Osteoblast (primary cell): ENCODE measurements around the gene MTR. TPM values are rescaled to one million over a fixed set of nuclear protein-coding genes. Genes with fewer than 3 reads are reported as not detected.

Experiments used
- DNase-seq: peaks from one replicate; pipeline ENCODE4 v3.0.0; 2011; ENCODE audit warnings: low spot score, mixed read lengths; ENCODE audit not compliant: insufficient read length; ENCODE audit errors: missing footprints
- H2AFZ ChIP-seq: 2 replicates; pipeline ENCODE4 v1.6.0; 2011; ENCODE audit warnings: mild to moderate bottlenecking, low read length
- H3K27ac ChIP-seq: 2 replicates; pipeline ENCODE4 v1.5.1; 2011; ENCODE audit warnings: mild to moderate bottlenecking, low read depth, low read length, moderate library complexity
- H3K27me3 ChIP-seq: 2 replicates; pipeline ENCODE4 v1.6.0; 2012; ENCODE audit warnings: mild to moderate bottlenecking, control low read depth, inconsistent platforms, low read length, moderate library complexity; ENCODE audit not compliant: insufficient read depth
- H3K36me3 ChIP-seq: 2 replicates; pipeline ENCODE4 v1.5.1; 2011; ENCODE audit warnings: mild to moderate bottlenecking, low read length, control low read depth, moderate library complexity; ENCODE audit not compliant: insufficient read depth
- H3K4me1 ChIP-seq: 2 replicates; pipeline ENCODE4 v1.5.1; 2011; ENCODE audit warnings: mild to moderate bottlenecking, low read length, control low read depth, moderate library complexity; ENCODE audit not compliant: insufficient read depth
- H3K4me2 ChIP-seq: 2 replicates; pipeline ENCODE4 v1.6.0; 2011; ENCODE audit warnings: mild to moderate bottlenecking, low read length; ENCODE audit not compliant: insufficient read depth
- H3K4me3 ChIP-seq: fragments of 200-600 bp; sonication (generic); 3 replicates; pipeline ENCODE4 v1.5.1; 2012; ENCODE audit warnings: mild to moderate bottlenecking, low read length, inconsistent platforms; ENCODE audit not compliant: insufficient read depth
- H3K79me2 ChIP-seq: 2 replicates; pipeline ENCODE4 v1.6.0; 2012; ENCODE audit warnings: mild to moderate bottlenecking, low read length, control low read depth, inconsistent platforms; ENCODE audit not compliant: insufficient read depth
- H3K9me3 ChIP-seq: 2 replicates; pipeline ENCODE4 v1.5.1; 2011; ENCODE audit warnings: low read depth, low read length, control low read depth
- H4K20me1 ChIP-seq: 2 replicates; pipeline ENCODE4 v1.6.0; 2012; ENCODE audit warnings: mild to moderate bottlenecking, low read length, control low read depth; ENCODE audit not compliant: insufficient read depth
- total RNA-seq: library from RNA; depleted of rRNA; stranded (reverse); fragments of >200 nt; gene quantifications from 2 replicates; pipeline ENCODE4 v1.2.3, GENCODE V29; 2012
- TF ChIP-seq, protein P1 (sequence below): IDR thresholded peaks from 2 replicates; pipeline ENCODE4 v1.5.1; 2011; ENCODE audit warnings: mild to moderate bottlenecking, low read depth, low read length, moderate library complexity; ENCODE audit errors: extremely low read depth

The MTR gene
- total RNA-seq, 1 donor = 30.0 TPM

DNA sequence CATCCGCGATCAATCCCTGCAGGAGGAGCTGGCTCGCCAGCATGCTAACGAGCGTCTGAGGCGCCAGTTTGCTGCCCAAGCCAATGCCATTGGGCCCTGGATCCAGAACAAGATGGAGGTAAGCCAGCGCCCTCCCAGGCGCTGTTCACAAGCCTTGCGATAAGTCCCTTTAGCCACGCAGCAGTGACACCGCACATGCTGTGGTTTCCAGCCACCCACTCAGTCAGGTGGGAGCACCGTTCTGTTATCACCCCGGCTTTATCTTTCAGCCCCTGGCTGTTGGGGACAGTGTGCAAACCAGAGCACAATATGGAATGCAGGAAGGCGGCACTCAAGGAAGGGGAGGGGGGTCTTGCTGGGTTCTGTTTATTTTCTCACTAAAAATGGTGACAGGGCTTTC is 41.1 kb upstream of the MTR start:
- Histone ChIP-seq H3K4me3 (no peak overlapping the region), H3K27ac (no peak overlapping the region), H3K79me2 (no peaks in the 10 kb centered on the region), H4K20me1 (no peaks in the 10 kb centered on the region), H3K4me1 (no peaks in the 10 kb centered on the region), H2AFZ (no peak overlapping the region), H3K36me3 (no peaks in the 10 kb centered on the region), H3K4me2 (no peak overlapping the region), H3K9me3 (no peaks in the 10 kb centered on the region), H3K27me3 (no peaks in the 10 kb centered on the region)
- DNase-seq = no peak
- TF ChIP-seq, protein P1, sequence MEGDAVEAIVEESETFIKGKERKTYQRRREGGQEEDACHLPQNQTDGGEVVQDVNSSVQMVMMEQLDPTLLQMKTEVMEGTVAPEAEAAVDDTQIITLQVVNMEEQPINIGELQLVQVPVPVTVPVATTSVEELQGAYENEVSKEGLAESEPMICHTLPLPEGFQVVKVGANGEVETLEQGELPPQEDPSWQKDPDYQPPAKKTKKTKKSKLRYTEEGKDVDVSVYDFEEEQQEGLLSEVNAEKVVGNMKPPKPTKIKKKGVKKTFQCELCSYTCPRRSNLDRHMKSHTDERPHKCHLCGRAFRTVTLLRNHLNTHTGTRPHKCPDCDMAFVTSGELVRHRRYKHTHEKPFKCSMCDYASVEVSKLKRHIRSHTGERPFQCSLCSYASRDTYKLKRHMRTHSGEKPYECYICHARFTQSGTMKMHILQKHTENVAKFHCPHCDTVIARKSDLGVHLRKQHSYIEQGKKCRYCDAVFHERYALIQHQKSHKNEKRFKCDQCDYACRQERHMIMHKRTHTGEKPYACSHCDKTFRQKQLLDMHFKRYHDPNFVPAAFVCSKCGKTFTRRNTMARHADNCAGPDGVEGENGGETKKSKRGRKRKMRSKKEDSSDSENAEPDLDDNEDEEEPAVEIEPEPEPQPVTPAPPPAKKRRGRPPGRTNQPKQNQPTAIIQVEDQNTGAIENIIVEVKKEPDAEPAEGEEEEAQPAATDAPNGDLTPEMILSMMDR = no peak

DNA sequence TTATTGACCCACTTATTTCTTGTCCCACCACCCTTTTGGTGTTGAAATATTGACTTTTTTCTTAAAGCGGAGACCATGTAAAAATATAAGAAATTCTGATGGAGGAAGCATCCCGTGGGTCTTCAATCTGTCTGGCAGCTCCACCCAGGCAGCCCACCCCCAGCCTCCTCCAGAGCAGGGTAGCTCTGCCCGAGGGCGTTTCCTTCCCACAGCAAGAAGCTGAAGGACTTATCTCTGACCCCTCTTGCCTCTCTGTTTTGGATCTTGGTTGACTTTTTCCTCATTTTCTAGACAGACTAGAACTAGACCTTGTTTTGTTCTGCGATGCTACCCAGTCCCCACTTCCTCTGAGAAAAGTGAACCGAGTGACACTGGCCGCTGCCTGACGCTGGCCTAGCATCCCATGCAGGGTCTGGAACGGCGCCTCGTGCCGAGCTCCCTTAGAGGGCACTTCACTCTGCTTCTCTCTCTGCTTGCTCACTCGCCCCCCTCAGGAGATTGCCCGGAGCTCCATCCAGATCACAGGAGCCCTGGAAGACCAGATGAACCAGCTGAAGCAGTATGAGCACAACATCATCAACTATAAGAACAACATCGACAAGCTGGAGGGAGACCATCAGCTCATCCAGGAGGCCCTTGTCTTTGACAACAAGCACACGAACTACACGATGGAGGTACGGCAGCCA is 40.4 kb upstream of the MTR start:
- H3K4me2 ChIP-seq = no peak overlapping the region
- no peak for DNase-seq
- no peak overlapping the region for H3K27ac ChIP-seq
- no peaks in the 10 kb centered on the region for H3K79me2 ChIP-seq
- H4K20me1 ChIP-seq = no peaks in the 10 kb centered on the region
- no peaks in the 10 kb centered on the region for H3K9me3 ChIP-seq
- TF ChIP-seq, protein P1 = no peak
- no peaks in the 10 kb centered on the region for H3K36me3 ChIP-seq
- H3K4me1 ChIP-seq = no peaks in the 10 kb centered on the region
- H3K4me3 ChIP-seq = no peak overlapping the region
- H3K27me3 ChIP-seq = no peaks in the 10 kb centered on the region
- H2AFZ ChIP-seq = no peak overlapping the region

DNA sequence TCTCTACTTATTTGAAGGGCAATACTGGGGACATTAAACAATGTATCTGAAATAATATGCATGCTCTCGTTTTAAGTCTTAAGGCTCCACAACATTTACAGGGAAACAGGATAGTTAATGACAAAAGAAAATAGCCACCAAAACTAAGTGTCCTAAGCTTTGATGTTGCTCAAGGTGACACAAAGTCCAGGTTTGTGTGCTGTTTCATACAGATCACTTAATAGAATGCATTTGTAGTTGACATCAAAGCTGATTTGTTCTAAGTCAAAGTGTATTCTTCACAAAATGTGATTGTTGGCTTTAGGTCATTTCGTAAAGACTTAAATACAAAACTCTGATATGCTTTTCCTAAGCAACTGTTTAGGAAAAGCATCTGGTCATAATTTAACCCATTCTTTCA is 37.5 kb upstream of the MTR start:
- Histone ChIP-seq H3K4me2 (no peak overlapping the region), H3K9me3 (no peaks in the 10 kb centered on the region), H3K4me3 (no peak overlapping the region), H3K27ac (no peak overlapping the region), H3K79me2 (no peaks in the 10 kb centered on the region), H3K27me3 (no peaks in the 10 kb centered on the region), H3K36me3 (no peaks in the 10 kb centered on the region), H4K20me1 (no peaks in the 10 kb centered on the region), H3K4me1 (no peaks in the 10 kb centered on the region), H2AFZ (no peak overlapping the region)
- TF ChIP-seq, protein P1 = no peak
- no peak for DNase-seq

DNA sequence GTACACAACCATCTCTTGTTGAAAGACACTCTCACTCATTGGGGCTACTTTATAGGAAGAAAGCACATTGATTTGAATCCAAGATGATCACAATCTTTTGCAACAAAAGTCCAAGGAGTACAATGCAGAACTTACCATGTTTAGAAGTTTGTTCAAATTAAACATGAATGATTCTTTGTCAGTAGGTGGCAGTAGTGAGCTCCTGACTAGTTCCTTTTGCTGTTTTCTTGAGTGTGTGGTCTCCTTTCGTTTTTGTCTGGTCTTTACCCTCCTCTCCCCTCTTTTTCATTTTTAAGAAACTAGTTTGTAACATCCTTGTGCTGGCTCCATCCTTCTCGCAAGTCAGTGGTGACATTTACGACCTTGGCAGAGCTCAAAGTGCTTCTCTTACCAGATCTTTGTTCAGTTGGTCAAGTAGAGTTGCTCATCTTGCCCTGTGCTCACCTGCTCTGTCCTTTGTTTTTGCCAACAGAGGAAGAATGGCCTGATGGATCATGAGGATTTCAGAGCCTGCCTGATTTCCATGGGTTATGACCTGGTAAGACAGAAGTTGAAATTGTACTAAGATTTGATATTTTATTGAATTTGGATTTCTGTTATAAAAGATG is 35.7 kb upstream of the MTR start:
- TF ChIP-seq, protein P1 = peak; percentile 77
- no peaks in the 10 kb centered on the region for H3K4me1 ChIP-seq
- H3K27me3 ChIP-seq = no peaks in the 10 kb centered on the region
- H3K79me2 ChIP-seq = no peaks in the 10 kb centered on the region
- no peak overlapping the region for H3K27ac ChIP-seq
- no peaks in the 10 kb centered on the region for H3K9me3 ChIP-seq
- H4K20me1 ChIP-seq = no peaks in the 10 kb centered on the region
- no peaks in the 10 kb centered on the region for H3K36me3 ChIP-seq
- H2AFZ ChIP-seq = peak overlapping the region; percentile 26
- H3K4me2 ChIP-seq = peak overlapping the region; percentile 40
- DNase-seq = no peak
- H3K4me3 ChIP-seq = no peak overlapping the region
